K562 (cell line): Measurements from ENCODE around the gene ST7. TPM values are rescaled to one million over a fixed set of nuclear protein-coding genes. Genes with fewer than 3 reads are reported as not detected.

Experiments used
- ADNP ChIP-seq: fragments of 200-800 bp; sonication (Bioruptor generic); IDR thresholded peaks from 2 replicates; pipeline ENCODE4 v1.6.1; 2016; ENCODE audit warnings: missing genetic modification characterization, missing compliant biosample characterization
- BMI1 ChIP-seq: fragments of 150-350 bp; IDR thresholded peaks from 2 replicates; pipeline ENCODE4 v1.6.1; 2014; ENCODE audit warnings: low read length
- CC2D1A ChIP-seq: fragments of 450-650 bp; IDR thresholded peaks from 2 replicates; pipeline ENCODE4 v1.6.1; 2017; ENCODE audit warnings: mild to moderate bottlenecking
- CEBPB ChIP-seq: fragments of 450-650 bp; IDR thresholded peaks from 2 replicates; pipeline ENCODE4 v1.6.1; 2016; ENCODE audit warnings: missing genetic modification characterization, missing compliant biosample characterization
- CEBPG ChIP-seq, 3 experiments: fragments of 200-800 bp in 1 of 3; sonication (Bioruptor generic) in 1 of 3; sonication (generic) in 1 of 3; formaldehyde crosslinking in 1 of 3; IDR thresholded peaks in 2 of 3; conservative IDR thresholded peaks in 1 of 3; 2 replicates each; pipeline versions ENCODE4 v1.6.1 to v1.8.0; 2016 to 2022; ENCODE audit warnings: missing compliant biosample characterization in 2 of 3, missing genetic modification characterization in 2 of 3, mild to moderate bottlenecking in 1 of 3, missing genetic modification reagents in 1 of 3
- FOXM1 ChIP-seq, 2 experiments: fragments of 450-650 bp in 1 of 2; sonication (generic) in 1 of 2; formaldehyde crosslinking in 1 of 2; IDR thresholded peaks; 2 replicates each; pipeline versions ENCODE4 v1.6.1 to v1.9.0; 2017 to 2022; ENCODE audit warnings: low read depth in 2 of 2, mild to moderate bottlenecking in 2 of 2, missing genetic modification reagents in 1 of 2, moderate library complexity in 1 of 2
- FOXP1 ChIP-seq: sonication (generic); formaldehyde crosslinking; IDR thresholded peaks from 2 replicates; pipeline ENCODE4 v1.8.0; 2022; ENCODE audit warnings: mild to moderate bottlenecking, missing genetic modification reagents
- HDGF ChIP-seq: fragments of 450-650 bp; IDR thresholded peaks from 2 replicates; pipeline ENCODE4 v1.6.1; 2016
- KAT2B ChIP-seq: IDR thresholded peaks from one replicate; pipeline ENCODE4 v1.6.1; 2012; ENCODE audit warnings: low read depth, mild to moderate bottlenecking, control low read depth, inconsistent platforms, low read length, moderate library complexity
- KDM2B ChIP-seq: fragments of 250-450 bp; sonication (Bioruptor Pico); IDR thresholded peaks from 2 replicates; pipeline ENCODE4 v1.8.0; 2021; ENCODE audit warnings: mild to moderate bottlenecking, moderate library complexity
- MEIS2 ChIP-seq: fragments of 450-650 bp; IDR thresholded peaks from 2 replicates; pipeline ENCODE4 v1.6.1; 2014; ENCODE audit warnings: mild to moderate bottlenecking; ENCODE audit not compliant: partially characterized antibody
- MTA3 ChIP-seq: fragments of 450-650 bp; formaldehyde crosslinking; IDR thresholded peaks from 2 replicates; pipeline ENCODE4 v1.6.1; 2017; ENCODE audit warnings: mild to moderate bottlenecking, borderline replicate concordance
- NCOA1 ChIP-seq: fragments of 450-650 bp; IDR thresholded peaks from 2 replicates; pipeline ENCODE4 v1.6.1; 2016; ENCODE audit warnings: low read depth
- PTBP1 ChIP-seq: fragments of 200-400 bp; formaldehyde crosslinking; IDR thresholded peaks from 2 replicates; pipeline ENCODE4 v1.6.1; 2017; ENCODE audit warnings: low read depth, low read length
- SMAD2 ChIP-seq: fragments of 150-350 bp; IDR thresholded peaks from 2 replicates; pipeline ENCODE4 v1.6.1; 2014; ENCODE audit warnings: low read depth, mild to moderate bottlenecking, low read length
- SMAD4 ChIP-seq: fragments of 250-450 bp; sonication (Bioruptor Pico); conservative IDR thresholded peaks from 2 replicates; pipeline ENCODE4 v1.8.0; 2021; ENCODE audit warnings: inconsistent platforms, mild to moderate bottlenecking, moderate library complexity
- SMARCA4 ChIP-seq: fragments of 450-650 bp; IDR thresholded peaks from 2 replicates; pipeline ENCODE4 v1.6.1; 2016
- STAG1 ChIP-seq: sonication (generic); formaldehyde crosslinking; IDR thresholded peaks from 2 replicates; pipeline ENCODE4 v1.5.0; 2020; ENCODE audit warnings: missing genetic modification reagents, borderline replicate concordance
- TCF7 ChIP-seq: sonication (generic); IDR thresholded peaks from 2 replicates; pipeline ENCODE4 v1.6.1; 2016; ENCODE audit warnings: antibody characterized with exemption, borderline replicate concordance
- USF1 ChIP-seq: sonication (generic); formaldehyde crosslinking; IDR thresholded peaks from 2 replicates; pipeline ENCODE4 v1.9.0; 2022; ENCODE audit warnings: mild to moderate bottlenecking, missing genetic modification reagents
- ZNF140 ChIP-seq: fragments of 250-450 bp; sonication (Bioruptor Pico); IDR thresholded peaks from 2 replicates; pipeline ENCODE4 v1.8.0; 2021; ENCODE audit warnings: moderate library complexity, mild to moderate bottlenecking, inconsistent platforms
- ZNF384 ChIP-seq: IDR thresholded peaks from 2 replicates; pipeline ENCODE4 v1.6.1; 2012; ENCODE audit warnings: low read depth, low read length, improper control_type of control experiment
- ZNF445 ChIP-seq: fragments of 250-450 bp; sonication (Bioruptor Pico); IDR thresholded peaks from 2 replicates; pipeline ENCODE4 v1.4.0; 2020; ENCODE audit warnings: low read depth, mild to moderate bottlenecking, moderate library complexity
- ZNF551 ChIP-seq: fragments of 250-450 bp; sonication (Bioruptor Pico); IDR thresholded peaks from 2 replicates; pipeline ENCODE4 v1.5.0; 2021; ENCODE audit warnings: mild to moderate bottlenecking, moderate library complexity
- ZNF589 ChIP-seq: fragments of 200-800 bp; sonication (Bioruptor generic); IDR thresholded peaks from 2 replicates; pipeline ENCODE4 v1.6.1; 2016; ENCODE audit warnings: low read depth, missing genetic modification characterization, missing compliant biosample characterization
- polyA plus RNA-seq, 8 experiments: library from polyadenylated mRNA; depleted of rRNA in 4 of 8; stranded (reverse) in 5 of 8; unstranded in 3 of 8; fragments of >200 nt; fragmentation: Nextera tagmentation in 2 of 8; fragmentation: Illumina TruSeq in 1 of 8; extraction: Ambion mirVana in 2 of 8; extraction: Trizol in 1 of 8; gene quantifications; 2 replicates each; pipeline versions ENCODE4 v1.2.1 to v1.2.3, GENCODE V29; 2011 to 2014; ENCODE audit warnings: inconsistent platforms in 1 of 8, missing spikeins in 1 of 8
- total RNA-seq, 7 experiments: library from RNA; depleted of rRNA in 6 of 7; stranded (reverse); fragments of >200 nt in 6 of 7; fragmentation: Illumina TruSeq in 2 of 7; extraction: Trizol in 2 of 7; gene quantifications; 2 replicates each; pipeline versions ENCODE4 v1.2.1 to v1.2.3, GENCODE V29; 2011 to 2021; ENCODE audit warnings: low replicate concordance in 1 of 7
- TF ChIP-seq, protein P1 (sequence below): fragments of 450-650 bp; formaldehyde crosslinking; IDR thresholded peaks from 2 replicates; pipeline ENCODE4 v1.4.0; 2020; ENCODE audit warnings: mild to moderate bottlenecking, mixed read lengths

Gene ST7
- total and polyA plus RNA-seq, 9 of the 15 experiments (the other 6 are each of a cell fraction or from before 2014, with no cell fraction given), result 23.9 to 56.3 (median 36.9) TPM

DNA sequence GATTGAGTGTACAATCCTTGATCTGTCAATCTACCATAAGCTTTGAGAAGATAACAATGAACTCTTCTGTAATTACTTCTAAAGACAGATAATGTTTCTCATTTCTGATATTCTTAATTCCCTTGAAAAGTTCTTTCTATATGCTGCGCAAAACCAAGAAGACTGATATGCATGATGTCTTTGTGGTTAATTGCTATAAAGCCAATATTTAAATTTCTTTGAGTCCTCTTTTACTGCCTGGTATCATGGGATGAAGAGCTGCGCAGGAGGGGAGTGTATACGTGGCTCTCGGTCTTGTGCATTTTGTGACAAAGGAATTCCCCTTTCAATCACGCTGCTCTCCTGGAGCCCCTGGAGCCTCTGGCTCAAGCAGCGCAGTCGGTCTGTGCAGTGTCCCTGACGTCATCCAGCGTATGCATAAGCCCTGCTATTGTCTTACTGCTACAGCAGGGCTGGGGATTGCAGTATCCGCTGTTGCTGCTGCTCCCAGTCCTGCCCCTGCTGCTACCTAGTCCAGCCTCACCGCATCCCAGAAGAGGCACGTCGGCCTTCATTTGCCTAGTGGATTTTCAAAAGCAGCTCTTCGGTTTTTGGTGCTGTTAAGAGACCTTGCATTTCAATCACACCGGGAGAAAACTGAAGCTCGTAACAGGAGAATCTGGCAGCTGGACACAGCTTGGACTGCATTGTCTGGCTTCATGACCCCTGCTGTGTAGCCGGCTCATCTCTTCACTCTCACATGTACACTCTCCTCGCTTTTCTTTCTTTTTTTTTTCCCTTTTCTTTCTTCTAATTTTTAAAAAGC is 66.7 kb downstream of the ST7 start (continued):
- TF ChIP-seq ZNF384 (no peak), ZNF589 (CRISPR knock-in tag) (no peak), USF1 (no peak), CEBPG (CRISPR knock-in tag; IDR thresholded peaks at IDR 0.05) (no peak; the same call in 1 of the 2 replicates), CEBPG (tag; conservative IDR thresholded peaks at IDR 0.05 in 1 of 2, IDR thresholded peaks at IDR 0.05 in 1 of 2) (0 out of 4 replicates have a peak, but pooled peaks of 1 of the 2 experiments have one; percentile 38), FOXP1 (no peak), MTA3 (peak; percentile 82; the same call in 1 of the 2 replicates), BMI1 (no peak), SMAD4 (peak; percentile 49; the same call in 1 of the 2 replicates), CC2D1A (no peak), ADNP (tag) (no peak), HDGF (0 out of 2 replicates have a peak, but pooled peaks have one; percentile 89), ZNF445 (CRISPR knock-in tag) (no peak), KAT2B (no peak), FOXM1 (IDR thresholded peaks at IDR 0.05; ENCODE audit: low read depth) (0 out of 2 replicates have a peak, but pooled peaks have one; percentile 19), FOXM1 (CRISPR knock-in tag; IDR thresholded peaks at IDR 0.05; ENCODE audit: low read depth) (no peak), CEBPB (tag) (0 out of 2 replicates have a peak, but pooled peaks have one; percentile 2), STAG1 (CRISPR knock-in tag) (no peak), MEIS2 (peak; percentile 50), SMARCA4 (0 out of 2 replicates have a peak, but pooled peaks have one; percentile 56), TCF7 (no peak), ZNF140 (no peak), SMAD2 (no peak), NCOA1 (0 out of 2 replicates have a peak, but pooled peaks have one; percentile 51), ZNF551 (CRISPR knock-in tag) (no peak), PTBP1 (no peak), KDM2B (peak; percentile 42; the same call in 1 of the 2 replicates)
- TF ChIP-seq, protein P1, sequence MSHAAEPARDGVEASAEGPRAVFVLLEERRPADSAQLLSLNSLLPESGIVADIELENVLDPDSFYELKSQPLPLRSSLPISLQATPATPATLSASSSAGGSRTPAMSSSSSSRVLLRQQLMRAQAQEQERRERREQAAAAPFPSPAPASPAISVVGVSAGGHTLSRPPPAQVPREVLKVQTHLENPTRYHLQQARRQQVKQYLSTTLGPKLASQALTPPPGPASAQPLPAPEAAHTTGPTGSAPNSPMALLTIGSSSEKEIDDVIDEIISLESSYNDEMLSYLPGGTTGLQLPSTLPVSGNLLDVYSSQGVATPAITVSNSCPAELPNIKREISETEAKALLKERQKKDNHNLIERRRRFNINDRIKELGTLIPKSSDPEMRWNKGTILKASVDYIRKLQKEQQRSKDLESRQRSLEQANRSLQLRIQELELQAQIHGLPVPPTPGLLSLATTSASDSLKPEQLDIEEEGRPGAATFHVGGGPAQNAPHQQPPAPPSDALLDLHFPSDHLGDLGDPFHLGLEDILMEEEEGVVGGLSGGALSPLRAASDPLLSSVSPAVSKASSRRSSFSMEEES (CRISPR knock-in tag), result no peak
